NOMO-1 treated with DMSO at 0.1 percent for 48 hours (cell line): Measurements from ENCODE around the gene ACOT7.
"Not testable (repeated sequence)": the region's sequence is repeated elsewhere in the genome, so short reads cannot be mapped to it uniquely, and the experiment has no call there.

Experiments used
- DNase-seq: peaks from one replicate; lab custom pipeline; 2025; ENCODE audit not compliant: unreplicated experiment; lab: John Stamatoyannopoulos, UW

Gene ACOT7, protein sequence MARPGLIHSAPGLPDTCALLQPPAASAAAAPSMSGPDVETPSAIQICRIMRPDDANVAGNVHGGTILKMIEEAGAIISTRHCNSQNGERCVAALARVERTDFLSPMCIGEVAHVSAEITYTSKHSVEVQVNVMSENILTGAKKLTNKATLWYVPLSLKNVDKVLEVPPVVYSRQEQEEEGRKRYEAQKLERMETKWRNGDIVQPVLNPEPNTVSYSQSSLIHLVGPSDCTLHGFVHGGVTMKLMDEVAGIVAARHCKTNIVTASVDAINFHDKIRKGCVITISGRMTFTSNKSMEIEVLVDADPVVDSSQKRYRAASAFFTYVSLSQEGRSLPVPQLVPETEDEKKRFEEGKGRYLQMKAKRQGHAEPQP

DNA sequence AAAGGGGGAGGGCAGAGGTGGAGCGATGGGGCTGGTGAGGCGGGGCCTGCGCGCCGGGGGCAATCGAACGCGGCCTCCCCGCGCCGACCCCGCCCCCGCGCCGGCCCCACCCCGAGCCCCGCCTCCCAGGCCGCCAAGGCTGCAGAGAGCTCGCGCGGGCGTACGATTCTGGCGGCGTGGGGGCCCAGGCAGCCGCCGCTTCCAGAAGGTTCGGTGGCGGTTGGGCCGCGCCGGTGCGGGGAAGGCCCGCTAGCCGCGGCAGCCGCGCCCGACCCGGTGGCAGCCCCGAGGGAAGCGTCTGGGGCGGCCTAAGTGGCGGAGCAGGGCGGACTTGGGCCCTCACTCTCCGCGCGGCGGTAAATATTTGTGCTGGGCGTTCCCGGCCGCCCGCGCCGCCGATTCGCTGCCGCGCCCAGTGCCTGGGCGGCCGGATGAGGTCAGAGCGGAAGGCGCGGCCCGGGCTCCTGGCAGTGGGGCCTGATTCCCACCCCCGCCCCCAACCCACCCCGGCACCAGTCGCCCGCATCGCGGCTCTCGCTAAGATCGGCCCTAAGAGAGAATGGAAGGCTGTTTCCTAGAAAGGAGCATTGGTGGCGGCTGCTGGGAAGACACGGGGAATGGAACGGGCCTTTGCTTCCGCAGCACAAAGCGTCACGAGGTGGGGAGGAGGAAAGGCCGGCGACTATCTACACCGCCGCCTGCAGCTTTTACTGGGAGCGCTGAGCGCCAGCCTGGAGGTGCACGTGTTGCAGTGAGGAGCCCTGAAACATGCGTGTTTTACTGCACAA, at the start of gene ACOT7:
TSS of gene ACOT7 (minus strand) at position 368 of the 788 bp plus-strand sequence. CDS start 368 bp downstream, outside the sequence.
- DNase-seq, result peak; percentile 87

- no peak for DNase-seq
Observed at GRCh38 chr1:6441586-6441985, 48.0 kb upstream of the ACOT7 start.

- peak; percentile 11 for DNase-seq
Observed at GRCh38 chr1:6440198-6441126, 46.9 kb upstream of the ACOT7 start.

DNA sequence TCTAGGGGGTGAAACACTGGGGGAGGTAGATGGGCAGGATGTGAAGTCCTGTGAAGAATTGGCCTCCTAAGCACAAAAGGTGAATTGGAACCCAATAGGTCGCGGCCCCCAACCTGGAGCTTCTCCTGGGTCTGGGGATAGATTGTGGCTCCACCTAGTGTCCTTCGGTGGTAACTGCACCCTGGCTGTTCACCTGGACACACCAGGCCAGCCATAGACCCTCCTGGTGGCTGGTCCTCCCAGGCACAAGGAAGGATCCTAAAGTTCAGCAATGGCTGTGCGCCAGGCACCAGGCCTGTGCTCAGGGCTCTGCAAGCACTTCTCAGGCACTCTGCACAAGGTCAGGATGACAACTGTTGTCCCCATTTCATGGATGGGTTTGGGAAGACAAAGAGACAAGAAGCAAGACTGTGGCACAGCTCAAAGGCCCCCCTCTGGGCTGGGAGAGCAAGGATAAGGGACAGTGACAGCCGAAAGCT, 44.5 kb upstream of the ACOT7 start:
- DNase-seq, result peak; percentile 34

GRCh38 chr1:6437012-6437700, 43.6 kb upstream of the ACOT7 start:
- not testable (repeated sequence) for DNase-seq

- not testable (repeated sequence) for DNase-seq
Observed at GRCh38 chr1:6436277-6436676, 42.7 kb upstream of the ACOT7 start.

GRCh38 chr1:6435547-6435946, 42.0 kb upstream of the ACOT7 start:
- DNase-seq, result no peak

- no peak for DNase-seq
Observed at GRCh38 chr1:6435129-6435528, 41.6 kb upstream of the ACOT7 start.

DNA sequence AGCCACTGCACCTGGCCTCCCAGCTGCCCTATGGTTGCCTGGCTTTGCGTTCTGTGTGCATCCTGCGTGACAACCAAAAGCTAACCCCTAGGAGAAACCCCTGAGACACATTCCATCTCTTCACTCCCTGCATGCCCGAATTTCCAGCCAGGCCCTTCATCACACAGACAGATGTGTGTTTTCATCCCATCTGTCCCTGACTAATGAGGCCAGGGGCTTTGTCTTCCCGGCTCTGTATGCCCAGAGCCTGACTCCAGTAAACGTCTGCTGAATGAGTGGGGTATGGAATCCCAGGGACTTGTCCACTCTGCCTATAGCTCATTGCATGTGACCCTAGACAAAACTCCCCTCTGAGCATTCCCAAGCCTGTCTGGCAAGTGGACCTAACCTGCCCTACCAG, 40.6 kb upstream of the ACOT7 start:
- DNase-seq, result no peak

GRCh38 chr1:6431645-6432579, 38.3 kb upstream of the ACOT7 start:
- DNase-seq, result not testable (repeated sequence)

- not testable (repeated sequence) for DNase-seq
Observed at GRCh38 chr1:6429660-6430411, 36.3 kb upstream of the ACOT7 start.

GRCh38 chr1:6428453-6428852, 34.9 kb upstream of the ACOT7 start:
- DNase-seq, result not testable (repeated sequence)

GRCh38 chr1:6427441-6428390, 34.1 kb upstream of the ACOT7 start:
- no peak for DNase-seq

DNA sequence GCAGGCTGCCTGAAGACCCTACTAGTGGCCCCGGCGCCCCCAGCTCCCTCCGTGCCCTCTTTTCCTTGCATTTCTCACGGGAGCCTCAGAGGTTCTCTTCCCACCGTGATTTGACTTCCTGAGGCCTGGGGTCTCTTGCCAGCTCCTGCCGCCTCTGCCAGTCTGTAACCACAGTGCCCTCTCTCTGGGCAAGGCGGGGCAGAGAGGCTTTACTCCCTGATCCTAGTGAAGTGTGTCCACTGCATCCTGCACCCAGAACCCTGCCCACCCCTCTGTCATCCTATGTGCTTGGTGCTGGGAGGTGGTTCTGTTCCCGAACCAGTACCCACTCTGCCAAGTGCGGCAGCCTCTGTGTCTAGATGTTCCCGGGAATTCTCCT, 33.4 kb upstream of the ACOT7 start:
- no peak for DNase-seq

- DNase-seq, result no peak
Observed at GRCh38 chr1:6426277-6426971, 32.9 kb upstream of the ACOT7 start.

- DNase-seq, result no peak
Observed at GRCh38 chr1:6425658-6426057, 32.1 kb upstream of the ACOT7 start.
